ENCODE results near the gene CAMK4. TPM values are rescaled to one million over a fixed set of nuclear protein-coding genes. Genes with fewer than 3 reads are reported as not detected.

Gene CAMK4
- total RNA-seq, 1 experiment from 2014 or later: 6.3 TPM

GRCh38 chr5:111337688-111338087 lies 113.5 kb downstream of the CAMK4 start:
- no peak for TF ChIP-seq CTCF (conservative IDR thresholded peaks at IDR 0.05)
- Histone ChIP-seq H3K9me3 (ENCODE audit: control insufficient read depth, low read depth, low read length) (no peaks in the 10 kb centered on the region), H2BK20ac (ENCODE audit: low read depth, low read length, poor library complexity, severe bottlenecking) (no peak overlapping the region), H2BK120ac (ENCODE audit: low read depth, low read length, poor library complexity, severe bottlenecking) (no peak overlapping the region), H4K8ac (replicated peaks; ENCODE audit: insufficient read length, low read depth, low read length) (no peak overlapping the region), H3K4ac (ENCODE audit: low read depth, low read length) (no peak overlapping the region), H3T11ph (ENCODE audit: low read length) (no peak overlapping the region), H3K18ac (ENCODE audit: insufficient read length, low read depth, low read length) (no peak overlapping the region), H3K23ac (ENCODE audit: insufficient read length, low read depth, low read length) (no peak overlapping the region), H3K27me3 (ENCODE audit: insufficient read depth, low read length) (no peaks in the 10 kb centered on the region), H4K91ac (ENCODE audit: insufficient read length, low read depth, low read length) (no peak overlapping the region), H3K79me1 (ENCODE audit: insufficient read depth, low read depth, low read length, poor library complexity, severe bottlenecking) (no peaks in the 10 kb centered on the region), H3K4me2 (ENCODE audit: insufficient read depth, insufficient read length, low read length) (no peak overlapping the region), H2AK5ac (ENCODE audit: insufficient read length, low read length) (no peak overlapping the region), H4K20me1 (ENCODE audit: control insufficient read depth, insufficient read depth, insufficient read length) (no peaks in the 10 kb centered on the region), H3K79me2 (ENCODE audit: insufficient read depth, low read length) (no peaks in the 10 kb centered on the region), H4K5ac (ENCODE audit: insufficient read length, low read depth, low read length) (no peak overlapping the region), H3K14ac (ENCODE audit: insufficient read depth, low read length) (no peak overlapping the region), H3K4me1 (ENCODE audit: insufficient read depth, low read length) (no peaks in the 10 kb centered on the region), H2BK15ac (ENCODE audit: low read depth, low read length) (no peak overlapping the region), H3K9ac (ENCODE audit: extremely low read depth, insufficient read length, low read length) (no peak overlapping the region), H3K23me2 (ENCODE audit: insufficient read length, low read depth, low read length, poor library complexity, severe bottlenecking) (no peaks in the 10 kb centered on the region), H3K56ac (ENCODE audit: insufficient read length, low read depth, low read length) (no peak overlapping the region), H3K27ac (ENCODE audit: insufficient read length, low read depth, low read length) (no peak overlapping the region), H2AFZ (ENCODE audit: low read length) (no peak overlapping the region), H2BK12ac (ENCODE audit: insufficient read length, low read depth, low read length) (no peak overlapping the region), H2BK5ac (ENCODE audit: insufficient read length, low read length) (no peak overlapping the region)
- no peaks in the 10 kb centered on the region for H3K27me3 Mint-ChIP-seq (ENCODE audit: low read depth)
- no peaks in the 10 kb centered on the region for H3K36me3 Mint-ChIP-seq (ENCODE audit: insufficient read depth in 1 of 3, low read depth in 3 of 3)
- peaks cover 6% of the 10 kb centered on the region in 2 experiments for H3K4me1 Mint-ChIP-seq
- H3K27ac Mint-ChIP-seq: no peak overlapping the region
- no peak overlapping the region for H3K4me3 Mint-ChIP-seq
- no peak for DNase-seq
- no CpG with 5 or more reads among the region's 2 CpGs for WGBS (ENCODE audit: extremely low coverage, insufficient read length, low lambda C conversion rate)
- H3K9me3 Mint-ChIP-seq: no peaks in the 10 kb centered on the region
